Measurements from ENCODE around the gene TEAD2. TPM values are rescaled to one million over a fixed set of nuclear protein-coding genes. Genes with fewer than 3 reads are reported as not detected.
A peak's percentile ranks its signal among the peaks of the same experiment; 100 is the strongest.

Gene TEAD2
- total and polyA plus RNA-seq, 9 of the 15 experiments (the other 6 are each of a cell fraction or from before 2014, with no cell fraction given) = 1.6 to 27.0 (median 13.9) TPM

DNA sequence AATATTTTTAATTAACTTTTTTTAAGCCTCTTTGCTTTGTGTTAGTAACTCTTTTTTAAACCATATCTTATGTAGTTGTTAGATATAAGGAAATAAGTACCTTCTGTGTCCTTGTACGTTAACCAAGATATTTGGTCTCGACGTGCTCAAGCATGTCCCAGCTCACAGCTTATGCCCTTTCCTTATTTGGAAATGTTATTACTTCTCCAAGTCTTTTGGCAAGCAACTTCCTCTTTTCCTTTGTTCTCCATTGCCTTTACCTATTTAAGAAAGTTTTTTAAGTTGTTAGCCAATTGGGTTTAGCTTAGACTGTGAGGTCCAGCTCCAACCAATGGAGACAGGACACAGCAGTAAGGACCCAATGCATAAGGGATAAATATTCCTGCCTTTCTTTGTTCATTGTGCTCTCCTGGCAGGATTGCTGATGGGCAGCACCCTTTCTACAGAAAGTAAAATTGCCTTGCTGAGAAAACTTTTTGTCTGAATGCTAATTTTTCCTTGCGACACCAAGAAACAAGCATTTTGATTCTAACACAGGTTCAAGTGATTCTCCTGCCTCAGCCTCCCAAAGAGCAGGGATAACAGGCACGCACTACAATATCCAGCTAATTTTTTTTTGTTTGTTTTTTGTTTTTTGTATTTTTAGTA lies 6.6 kb upstream of the TEAD2 start (continued):
- TF ChIP-seq PBX2 (CRISPR knock-in tag; IDR thresholded peaks at IDR 0.05; ENCODE audit: low read depth) (no peak), PBX2 (tag; conservative IDR thresholded peaks at IDR 0.05; ENCODE audit: low read depth) (no peak), ZC3H4 (CRISPR knock-in tag; IDR thresholded peaks at IDR 0.05; ENCODE audit: borderline replicate concordance) (no peak), ETV6 (IDR thresholded peaks at IDR 0.05; ENCODE audit: borderline replicate concordance in 1 of 2, low read depth in 2 of 2, low read length in 1 of 2) (no peak), ETV6 (CRISPR knock-in tag; IDR thresholded peaks at IDR 0.05; ENCODE audit: borderline replicate concordance) (no peak), NFXL1 (CRISPR knock-in tag; IDR thresholded peaks at IDR 0.05) (no peak), GABPB2 (CRISPR knock-in tag; conservative IDR thresholded peaks at IDR 0.05) (no peak), KDM2B (CRISPR knock-in tag; IDR thresholded peaks at IDR 0.05) (no peak), ZNF3 (CRISPR knock-in tag; IDR thresholded peaks at IDR 0.05) (no peak), ZKSCAN3 (CRISPR knock-in tag; IDR thresholded peaks at IDR 0.05) (no peak), ZNF551 (CRISPR knock-in tag; IDR thresholded peaks at IDR 0.05) (no peak), FOXA1 (IDR thresholded peaks at IDR 0.05; ENCODE audit: borderline replicate concordance) (no peak), AFF4 (CRISPR knock-in tag; IDR thresholded peaks at IDR 0.05) (no peak), ZFP1 (CRISPR knock-in tag; IDR thresholded peaks at IDR 0.05) (no peak), POLR2B (IDR thresholded peaks at IDR 0.05; ENCODE audit: low read depth, partially characterized antibody) (no peak), ILK (tag; IDR thresholded peaks at IDR 0.05; ENCODE audit: borderline replicate concordance, low read depth) (no peak), TFAM (CRISPR knock-in tag; conservative IDR thresholded peaks at IDR 0.05) (no peak)
- TF ChIP-seq, protein P1, sequence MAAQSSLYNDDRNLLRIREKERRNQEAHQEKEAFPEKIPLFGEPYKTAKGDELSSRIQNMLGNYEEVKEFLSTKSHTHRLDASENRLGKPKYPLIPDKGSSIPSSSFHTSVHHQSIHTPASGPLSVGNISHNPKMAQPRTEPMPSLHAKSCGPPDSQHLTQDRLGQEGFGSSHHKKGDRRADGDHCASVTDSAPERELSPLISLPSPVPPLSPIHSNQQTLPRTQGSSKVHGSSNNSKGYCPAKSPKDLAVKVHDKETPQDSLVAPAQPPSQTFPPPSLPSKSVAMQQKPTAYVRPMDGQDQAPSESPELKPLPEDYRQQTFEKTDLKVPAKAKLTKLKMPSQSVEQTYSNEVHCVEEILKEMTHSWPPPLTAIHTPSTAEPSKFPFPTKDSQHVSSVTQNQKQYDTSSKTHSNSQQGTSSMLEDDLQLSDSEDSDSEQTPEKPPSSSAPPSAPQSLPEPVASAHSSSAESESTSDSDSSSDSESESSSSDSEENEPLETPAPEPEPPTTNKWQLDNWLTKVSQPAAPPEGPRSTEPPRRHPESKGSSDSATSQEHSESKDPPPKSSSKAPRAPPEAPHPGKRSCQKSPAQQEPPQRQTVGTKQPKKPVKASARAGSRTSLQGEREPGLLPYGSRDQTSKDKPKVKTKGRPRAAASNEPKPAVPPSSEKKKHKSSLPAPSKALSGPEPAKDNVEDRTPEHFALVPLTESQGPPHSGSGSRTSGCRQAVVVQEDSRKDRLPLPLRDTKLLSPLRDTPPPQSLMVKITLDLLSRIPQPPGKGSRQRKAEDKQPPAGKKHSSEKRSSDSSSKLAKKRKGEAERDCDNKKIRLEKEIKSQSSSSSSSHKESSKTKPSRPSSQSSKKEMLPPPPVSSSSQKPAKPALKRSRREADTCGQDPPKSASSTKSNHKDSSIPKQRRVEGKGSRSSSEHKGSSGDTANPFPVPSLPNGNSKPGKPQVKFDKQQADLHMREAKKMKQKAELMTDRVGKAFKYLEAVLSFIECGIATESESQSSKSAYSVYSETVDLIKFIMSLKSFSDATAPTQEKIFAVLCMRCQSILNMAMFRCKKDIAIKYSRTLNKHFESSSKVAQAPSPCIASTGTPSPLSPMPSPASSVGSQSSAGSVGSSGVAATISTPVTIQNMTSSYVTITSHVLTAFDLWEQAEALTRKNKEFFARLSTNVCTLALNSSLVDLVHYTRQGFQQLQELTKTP (IDR thresholded peaks at IDR 0.05; ENCODE audit: low read depth in 1 of 2, partially characterized antibody in 2 of 2) = peak in 1 of 2 experiments; percentile 45

All from K562 (cell line).